ENCODE results near the gene NQO1.

The NQO1 gene

DNA sequence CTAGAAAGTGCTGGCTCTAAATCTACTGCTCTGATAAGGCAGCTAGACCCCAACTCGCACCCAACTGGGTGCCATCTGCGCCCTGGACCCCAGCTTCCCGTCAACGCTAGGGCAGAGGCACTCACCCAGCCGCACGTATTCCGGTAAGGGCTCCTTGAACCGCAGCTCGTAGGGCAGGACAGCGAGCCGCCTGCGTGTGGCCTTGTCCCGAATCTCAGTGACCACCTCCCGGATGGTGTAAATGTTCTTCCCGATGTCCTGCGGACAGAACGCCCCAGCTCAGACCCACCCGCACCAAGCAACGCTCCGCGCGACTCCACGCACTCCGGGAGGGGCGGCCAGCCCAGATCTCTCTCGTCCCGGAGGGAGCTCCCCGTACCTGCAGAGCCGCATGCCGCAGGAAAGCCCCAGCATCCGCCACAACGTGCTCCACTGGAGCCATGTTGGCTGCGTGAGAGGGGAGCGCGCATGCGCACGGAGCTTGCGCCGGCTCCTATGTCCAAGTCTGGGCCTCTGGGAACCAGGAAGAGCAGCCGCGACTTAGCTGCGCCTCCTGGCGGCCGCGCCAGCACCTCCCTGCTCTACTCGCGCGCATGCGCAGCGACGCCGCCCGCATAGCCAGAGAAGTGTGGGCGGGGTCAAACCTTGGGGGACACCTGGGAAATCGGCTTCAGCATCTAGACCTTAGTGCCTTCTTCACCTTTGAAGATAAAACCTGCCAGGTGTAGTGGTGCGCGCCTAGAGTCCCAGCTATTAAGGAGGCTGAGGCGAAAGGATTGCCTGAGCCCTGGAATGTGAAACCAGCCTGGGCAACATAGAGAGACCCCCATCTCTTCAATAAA is 28.3 kb upstream of the NQO1 start, which contains the start of gene NOB1:
TSS of gene NOB1 (minus strand) at position 458 of the 842 bp plus-strand sequence. CDS start at position 442, 16 bp downstream.
- TF ChIP-seq, protein P1, sequence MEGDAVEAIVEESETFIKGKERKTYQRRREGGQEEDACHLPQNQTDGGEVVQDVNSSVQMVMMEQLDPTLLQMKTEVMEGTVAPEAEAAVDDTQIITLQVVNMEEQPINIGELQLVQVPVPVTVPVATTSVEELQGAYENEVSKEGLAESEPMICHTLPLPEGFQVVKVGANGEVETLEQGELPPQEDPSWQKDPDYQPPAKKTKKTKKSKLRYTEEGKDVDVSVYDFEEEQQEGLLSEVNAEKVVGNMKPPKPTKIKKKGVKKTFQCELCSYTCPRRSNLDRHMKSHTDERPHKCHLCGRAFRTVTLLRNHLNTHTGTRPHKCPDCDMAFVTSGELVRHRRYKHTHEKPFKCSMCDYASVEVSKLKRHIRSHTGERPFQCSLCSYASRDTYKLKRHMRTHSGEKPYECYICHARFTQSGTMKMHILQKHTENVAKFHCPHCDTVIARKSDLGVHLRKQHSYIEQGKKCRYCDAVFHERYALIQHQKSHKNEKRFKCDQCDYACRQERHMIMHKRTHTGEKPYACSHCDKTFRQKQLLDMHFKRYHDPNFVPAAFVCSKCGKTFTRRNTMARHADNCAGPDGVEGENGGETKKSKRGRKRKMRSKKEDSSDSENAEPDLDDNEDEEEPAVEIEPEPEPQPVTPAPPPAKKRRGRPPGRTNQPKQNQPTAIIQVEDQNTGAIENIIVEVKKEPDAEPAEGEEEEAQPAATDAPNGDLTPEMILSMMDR (IDR thresholded peaks at IDR 0.05; ENCODE audit: insufficient read depth, low read length, missing control alignments): peak; percentile 97
- ChIA-PET POLR2A (interaction anchor here (0.8 to 1.9 kb wide), 6 partner anchors 8 to 186 kb away, joined by 3 to 11 read pairs (median 4); partner anchors contain the start of genes NQO1 and WWP2), CTCF (interaction anchor here (0.6 to 6.5 kb wide), 57 partner anchors 9 to 443 kb away, joined by 3 to 154 read pairs (median 4); partner anchors contain the start of genes NIP7, NQO1 and TERF2)
- peak; percentile 82 for DNase-seq (ENCODE audit: low read depth, low spot score)
- H3K4me3 ChIP-seq (ENCODE audit: low read depth, low read length): peak within 1 kb of the TSS; percentile 95

DNA sequence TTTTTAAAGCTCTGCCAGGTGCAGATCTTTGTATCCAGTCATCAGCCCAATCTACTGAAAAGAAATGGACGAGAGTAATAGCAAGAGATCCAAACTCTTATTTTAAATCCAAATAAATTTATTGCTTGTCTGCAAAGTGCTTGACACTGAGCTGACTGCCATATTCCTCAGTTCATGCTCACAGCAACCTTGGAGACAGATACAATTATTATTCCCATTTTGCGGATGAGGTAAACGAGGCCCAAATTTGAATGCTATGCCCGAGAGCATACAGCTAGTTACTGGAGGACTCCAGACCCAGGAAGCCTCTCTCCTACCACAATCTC is 27.7 kb upstream of the NQO1 start:
- peak overlapping the region; percentile 95 for H3K4me3 ChIP-seq (ENCODE audit: low read depth, low read length)
- CTCF ChIA-PET: interaction anchor here (0.7 to 6.5 kb wide), 55 partner anchors 8 to 442 kb away, joined by 3 to 154 read pairs (median 5); partner anchors contain the start of genes NIP7, NQO1 and TERF2
- TF ChIP-seq, protein P1 (IDR thresholded peaks at IDR 0.05; ENCODE audit: insufficient read depth, low read length, missing control alignments): no peak
- POLR2A ChIA-PET: interaction anchor here (1.1 to 1.9 kb wide), 4 partner anchors 9 to 43 kb away, joined by 3 to 11 read pairs (median 4); partner anchors contain the start of genes NQO1 and WWP2
- no peak for DNase-seq (ENCODE audit: low read depth, low spot score)

DNA sequence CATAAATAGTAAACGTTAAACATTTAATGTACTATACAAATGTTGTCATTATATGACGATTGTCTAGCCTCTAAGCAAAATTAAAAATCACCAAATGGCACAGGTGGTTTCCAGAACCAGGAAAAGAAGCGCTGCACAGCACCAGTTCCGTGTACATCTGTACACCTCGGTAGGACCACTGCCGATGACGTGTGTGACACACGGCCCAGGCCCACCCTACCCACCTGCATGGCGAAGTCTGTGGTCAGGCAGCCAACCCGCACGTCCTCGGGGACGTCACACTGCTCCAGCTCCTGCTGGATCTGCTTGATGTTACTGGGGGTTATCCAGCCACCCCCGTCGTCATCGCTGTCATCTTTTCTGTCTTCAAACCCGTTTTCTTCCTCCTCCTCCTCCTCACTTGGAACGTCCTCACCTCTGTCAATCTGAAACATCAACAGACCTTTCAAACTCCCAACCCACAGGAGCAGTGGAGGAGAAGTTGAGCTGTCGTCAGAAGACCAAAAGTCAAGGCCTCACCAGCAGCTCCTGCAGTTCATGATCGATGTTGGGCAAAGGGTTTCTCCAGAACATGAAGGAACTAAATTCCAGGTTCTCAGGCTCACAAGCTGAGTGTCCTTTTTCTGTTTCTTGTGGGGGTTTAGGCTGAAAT is 22.5 kb upstream of the NQO1 start:
- POLR2A ChIA-PET: no interaction called here
- CTCF ChIA-PET: no interaction called here
- H3K4me3 ChIP-seq (ENCODE audit: low read depth, low read length): no peak overlapping the region

DNA sequence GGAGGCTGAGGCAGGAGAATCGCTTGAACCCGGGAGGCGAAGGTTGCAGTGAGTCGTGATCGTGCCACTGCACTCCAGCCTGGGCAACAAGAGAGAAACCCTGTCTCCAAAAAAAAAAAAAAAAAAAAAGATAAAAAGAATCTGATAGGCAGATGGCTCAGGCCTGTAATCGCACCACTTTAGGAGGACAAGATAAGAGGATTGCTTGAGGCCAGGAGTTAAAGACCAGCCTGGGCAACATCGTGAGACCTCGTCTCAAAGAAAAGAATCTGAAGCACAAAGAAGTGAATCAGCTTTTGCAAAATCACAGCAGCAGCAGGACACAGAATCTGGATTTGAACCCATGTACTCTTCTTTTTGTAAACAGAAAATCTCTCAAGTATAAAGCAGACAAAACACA is 20.8 kb upstream of the NQO1 start:
- DNase-seq (ENCODE audit: low read depth, low spot score): no peak
- CTCF ChIA-PET: interaction anchor here (1.5 to 2.6 kb wide), 2 partner anchors 7 to 21 kb away, joined by 3 to 17 read pairs; partner anchors contain the start of genes NOB1 and NQO1
- POLR2A ChIA-PET: no interaction called here
- H3K4me3 ChIP-seq (ENCODE audit: low read depth, low read length): no peak overlapping the region
- TF ChIP-seq, protein P1 (IDR thresholded peaks at IDR 0.05; ENCODE audit: insufficient read depth, low read length, missing control alignments): no peak

More for the DNA sequence above, 22.5 kb upstream of the NQO1 start:
- DNase-seq (ENCODE audit: low read depth, low spot score): no peak
- TF ChIP-seq, protein P1 (IDR thresholded peaks at IDR 0.05; ENCODE audit: insufficient read depth, low read length, missing control alignments): no peak

DNA sequence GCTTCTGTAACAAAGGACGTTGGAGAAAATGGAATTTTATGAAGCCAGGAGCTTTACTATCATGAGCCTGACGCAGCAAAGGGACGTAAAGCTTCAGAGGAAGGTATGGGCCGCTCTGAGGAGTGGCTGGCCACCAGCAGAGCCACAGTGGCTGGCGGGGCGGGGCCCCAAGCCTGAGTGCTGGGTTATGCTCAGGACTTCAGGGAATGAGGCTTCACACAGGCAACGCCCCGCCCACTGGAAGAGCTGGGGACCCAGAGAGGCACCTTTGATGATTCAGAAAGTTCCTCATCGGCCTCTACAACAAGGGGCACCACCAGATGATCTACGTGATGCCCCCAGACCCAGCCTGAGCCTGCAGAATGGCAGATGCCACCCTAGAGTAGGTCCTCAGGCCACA is 19.6 kb upstream of the NQO1 start:
- TF ChIP-seq, protein P1 (IDR thresholded peaks at IDR 0.05; ENCODE audit: insufficient read depth, low read length, missing control alignments): no peak
- no peak for DNase-seq (ENCODE audit: low read depth, low spot score)
- ChIA-PET POLR2A (interaction anchor here (0.9 to 1.5 kb wide), 2 partner anchors 9 to 19 kb away, joined by 3 to 4 read pairs; partner anchors contain the start of genes NOB1 and NQO1), CTCF (interaction anchor here (1.7 to 2.6 kb wide), 2 partner anchors 9 to 349 kb away, joined by 6 to 17 read pairs; partner anchors contain the start of gene NOB1)
- H3K4me3 ChIP-seq (ENCODE audit: low read depth, low read length): no peak overlapping the region

Data from AG04449 (cell line).